Gastroesophageal sphincter (tissue), 3 donors: Measurements from ENCODE around the gene PAM.

Experiments used
- CTCF ChIP-seq, 4 experiments: fragments of 200-600 bp in 2 of 4; fragments of 450-650 bp in 2 of 4; sonication (generic) in 1 of 4; IDR thresholded peaks; one replicate each; pipeline ENCODE4 v1.5.1; 2017 to 2019; ENCODE audit warnings: antibody characterized with exemption in 4 of 4, mild to moderate bottlenecking in 2 of 4, moderate library complexity in 2 of 4
- POLR2A ChIP-seq, 2 donors: fragments of 450-650 bp; IDR thresholded peaks; one replicate each; pipeline ENCODE4 v1.6.1; 2017; ENCODE audit warnings: antibody characterized with exemption in 2 of 2, mild to moderate bottlenecking in 2 of 2, moderate library complexity in 1 of 2

GRCh38 chr5:103006921-103007320, 251.8 kb downstream of the PAM start:
- TF ChIP-seq POLR2A (IDR thresholded peaks at IDR 0.05): no peak
- TF ChIP-seq CTCF (IDR thresholded peaks at IDR 0.05): no peak
